BE2C (cell line): ENCODE measurements around the gene MSS51.

Source experiments
- DNase-seq: peaks from one replicate; pipeline ENCODE4 v3.0.0-alpha.2; 2020
- H3K27me3 ChIP-seq: fragments of 250-450 bp; sonication (Bioruptor Pico); 2 replicates; pipeline ENCODE4 v1.5.1; 2020; ENCODE audit warnings: mild to moderate bottlenecking
- H3K36me3 ChIP-seq: fragments of 250-450 bp; sonication (Bioruptor Pico); 2 replicates; pipeline ENCODE4 v1.5.1; 2020; ENCODE audit warnings: mild to moderate bottlenecking
- H3K4me1 ChIP-seq: fragments of 250-450 bp; sonication (Bioruptor Pico); 2 replicates; pipeline ENCODE4 v1.5.1; 2020
- H3K4me3 ChIP-seq: 2 replicates; pipeline ENCODE4 v1.5.1; 2011; ENCODE audit warnings: low read depth, low read length
- H3K9me3 ChIP-seq: fragments of 250-450 bp; sonication (Bioruptor Pico); 2 replicates; pipeline ENCODE4 v1.5.1; 2020
- TF ChIP-seq, protein P1 (sequence below): IDR thresholded peaks from 2 replicates; pipeline ENCODE4 v1.5.1; 2012; ENCODE audit warnings: mild to moderate bottlenecking, low read depth, low read length

Gene MSS51

DNA sequence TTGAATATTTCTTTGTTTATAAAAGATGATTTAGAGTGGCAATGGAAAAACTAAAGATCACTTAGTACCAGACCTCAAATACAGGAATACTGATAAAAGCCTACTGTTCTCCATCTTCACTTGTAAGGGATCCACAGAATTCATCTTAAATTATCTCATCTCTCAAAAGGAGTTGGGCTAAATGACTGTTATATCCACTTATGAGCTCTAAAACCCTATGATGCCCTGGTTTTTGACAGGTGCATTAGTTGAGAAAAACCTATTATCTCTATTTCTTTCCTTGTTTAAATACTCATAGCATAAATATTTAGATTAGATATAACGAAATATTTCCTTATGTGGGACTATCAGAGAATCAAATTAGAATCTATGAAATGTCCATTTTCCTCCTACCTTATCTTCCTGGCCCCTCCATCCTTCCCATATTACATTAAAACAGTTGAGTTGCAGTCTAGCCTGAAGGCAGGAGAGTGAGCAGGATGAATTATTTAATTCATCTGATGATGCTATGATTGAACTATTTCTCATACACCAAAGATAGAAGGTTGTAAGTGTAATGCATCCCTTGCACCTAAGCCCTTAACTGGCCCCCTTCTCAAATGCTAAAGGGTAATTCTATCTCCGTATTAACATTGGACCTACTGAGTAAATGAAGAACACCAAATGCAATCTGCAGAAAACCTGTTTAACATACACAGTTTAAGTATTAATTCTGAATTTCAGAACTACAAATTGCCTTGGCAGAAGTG, 32.8 kb upstream of the MSS51 start:
- Histone ChIP-seq H3K9me3 (no peaks in the 10 kb centered on the region), H3K4me1 (no peaks in the 10 kb centered on the region), H3K36me3 (peaks cover 20% of the 10 kb centered on the region), H3K4me3 (no peak overlapping the region), H3K27me3 (no peaks in the 10 kb centered on the region)
- TF ChIP-seq, protein P1, sequence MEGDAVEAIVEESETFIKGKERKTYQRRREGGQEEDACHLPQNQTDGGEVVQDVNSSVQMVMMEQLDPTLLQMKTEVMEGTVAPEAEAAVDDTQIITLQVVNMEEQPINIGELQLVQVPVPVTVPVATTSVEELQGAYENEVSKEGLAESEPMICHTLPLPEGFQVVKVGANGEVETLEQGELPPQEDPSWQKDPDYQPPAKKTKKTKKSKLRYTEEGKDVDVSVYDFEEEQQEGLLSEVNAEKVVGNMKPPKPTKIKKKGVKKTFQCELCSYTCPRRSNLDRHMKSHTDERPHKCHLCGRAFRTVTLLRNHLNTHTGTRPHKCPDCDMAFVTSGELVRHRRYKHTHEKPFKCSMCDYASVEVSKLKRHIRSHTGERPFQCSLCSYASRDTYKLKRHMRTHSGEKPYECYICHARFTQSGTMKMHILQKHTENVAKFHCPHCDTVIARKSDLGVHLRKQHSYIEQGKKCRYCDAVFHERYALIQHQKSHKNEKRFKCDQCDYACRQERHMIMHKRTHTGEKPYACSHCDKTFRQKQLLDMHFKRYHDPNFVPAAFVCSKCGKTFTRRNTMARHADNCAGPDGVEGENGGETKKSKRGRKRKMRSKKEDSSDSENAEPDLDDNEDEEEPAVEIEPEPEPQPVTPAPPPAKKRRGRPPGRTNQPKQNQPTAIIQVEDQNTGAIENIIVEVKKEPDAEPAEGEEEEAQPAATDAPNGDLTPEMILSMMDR, result no peak
- no peak for DNase-seq

DNA sequence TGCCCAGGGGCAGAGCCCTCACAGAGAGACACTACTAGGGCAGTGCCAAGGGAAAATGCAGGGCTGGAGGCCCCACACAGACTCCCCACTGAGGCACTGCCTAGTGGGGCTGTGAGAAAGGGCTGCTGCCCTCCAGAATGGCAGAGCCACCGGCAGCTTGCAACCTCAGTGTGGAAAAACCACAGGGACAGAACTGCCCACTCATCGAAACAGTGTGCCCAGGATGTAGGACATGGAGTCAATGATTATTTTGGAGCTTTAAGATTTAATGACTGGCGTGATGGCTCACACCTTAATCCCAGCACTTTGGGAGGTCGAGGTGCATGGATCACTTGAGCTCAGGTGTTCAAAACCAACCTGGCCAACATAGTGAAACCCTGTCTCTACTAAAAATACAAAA, 27.5 kb upstream of the MSS51 start:
- TF ChIP-seq, protein P1, result no peak
- DNase-seq, result no peak
- Histone ChIP-seq H3K27me3 (no peaks in the 10 kb centered on the region), H3K36me3 (no peaks in the 10 kb centered on the region; the same call in 1 of the 2 replicates), H3K4me1 (no peaks in the 10 kb centered on the region), H3K4me3 (no peak overlapping the region), H3K9me3 (no peaks in the 10 kb centered on the region)

DNA sequence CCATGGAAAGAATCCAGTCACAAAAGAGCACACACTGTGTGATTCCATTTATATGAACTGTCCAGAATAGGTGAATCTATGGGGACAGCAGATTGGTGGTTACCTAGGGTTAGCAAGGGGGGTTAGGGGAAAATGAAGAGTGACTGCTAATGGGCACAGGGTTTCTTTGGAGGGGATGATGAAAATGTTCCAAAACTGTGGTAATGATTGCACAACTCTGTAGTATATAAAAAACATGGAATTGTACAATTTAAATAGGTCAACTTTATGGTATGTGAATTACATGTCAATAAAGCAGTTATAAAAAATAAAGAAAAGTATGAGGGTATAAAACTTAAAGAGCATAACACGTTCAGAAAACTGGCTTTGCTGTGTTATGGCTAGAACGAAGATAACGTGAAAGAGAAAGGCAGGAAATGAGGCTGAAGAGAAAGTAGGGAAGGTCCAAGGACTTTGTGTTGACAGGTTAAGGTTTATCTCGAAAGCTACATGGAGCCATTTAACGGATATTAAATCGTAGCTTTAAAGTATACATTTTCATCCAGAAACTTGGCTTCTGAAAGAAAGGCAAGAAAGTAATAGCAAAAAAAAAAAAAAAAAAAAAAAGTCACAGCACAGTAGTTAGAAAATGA, 26.4 kb upstream of the MSS51 start:
- Histone ChIP-seq H3K36me3 (no peaks in the 10 kb centered on the region; the same call in 1 of the 2 replicates), H3K4me1 (no peaks in the 10 kb centered on the region), H3K27me3 (no peaks in the 10 kb centered on the region), H3K9me3 (no peaks in the 10 kb centered on the region), H3K4me3 (no peak overlapping the region)
- TF ChIP-seq, protein P1, result no peak
- DNase-seq, result no peak

DNA sequence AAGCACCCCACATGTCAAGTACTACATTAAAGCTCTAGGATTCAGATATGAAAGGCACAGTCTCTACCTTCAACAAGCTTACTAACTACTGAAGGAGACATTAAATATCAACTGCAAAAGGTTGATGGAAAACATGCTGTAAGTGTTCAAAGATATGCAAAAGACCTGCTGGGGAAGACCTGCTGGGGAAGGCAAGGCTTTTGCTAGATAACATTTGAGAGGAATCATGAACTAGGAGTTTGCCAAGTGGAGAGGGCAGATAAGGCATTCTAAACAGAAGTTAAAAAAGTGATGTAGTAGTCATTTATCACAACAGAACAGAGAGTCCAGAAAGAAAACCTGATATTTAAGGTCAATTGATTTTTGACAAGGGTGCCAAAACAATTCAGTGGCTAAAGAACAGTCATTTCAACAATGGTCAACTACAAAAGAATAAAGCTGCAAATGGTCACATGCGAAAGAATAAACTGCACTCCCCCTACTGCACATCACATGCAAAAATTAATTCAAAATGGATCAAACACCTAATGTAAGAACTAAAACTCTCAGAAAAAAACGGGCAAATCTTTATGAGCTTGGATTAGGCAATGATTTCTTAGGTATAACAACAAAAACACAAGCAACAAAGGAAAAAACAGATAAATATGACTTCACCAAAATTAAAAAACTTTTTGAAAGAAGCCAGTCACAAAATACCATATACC, 23.0 kb upstream of the MSS51 start:
- no peaks in the 10 kb centered on the region for H3K27me3 ChIP-seq
- DNase-seq, result no peak
- TF ChIP-seq, protein P1, result no peak
- H3K4me3 ChIP-seq, result no peak overlapping the region
- no peaks in the 10 kb centered on the region for H3K9me3 ChIP-seq
- no peaks in the 10 kb centered on the region for H3K4me1 ChIP-seq
- H3K36me3 ChIP-seq, result no peaks in the 10 kb centered on the region

DNA sequence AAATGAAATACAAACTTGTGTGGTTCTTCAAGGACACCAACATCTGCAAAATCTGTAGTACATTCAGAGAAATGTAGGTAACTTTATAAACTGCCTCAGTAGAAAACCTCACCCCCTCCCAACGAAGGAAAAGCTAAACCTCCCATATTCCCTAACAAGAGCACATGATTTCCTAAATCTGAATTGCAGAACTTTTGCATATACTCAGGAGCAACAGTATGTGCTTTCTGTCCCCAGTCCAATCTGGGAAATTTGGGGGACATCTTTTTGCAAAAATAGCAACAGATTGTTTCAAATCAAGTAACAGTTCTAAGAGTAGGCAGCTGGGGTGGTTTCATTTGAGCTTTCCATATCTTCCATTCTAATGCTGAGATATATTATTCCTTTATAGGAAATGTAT, 15.8 kb upstream of the MSS51 start:
- DNase-seq, result no peak
- H3K36me3 ChIP-seq, result no peaks in the 10 kb centered on the region
- no peak overlapping the region for H3K4me3 ChIP-seq

More for the DNA sequence above, 15.8 kb upstream of the MSS51 start:
- Histone ChIP-seq H3K4me1 (no peaks in the 10 kb centered on the region), H3K9me3 (no peaks in the 10 kb centered on the region), H3K27me3 (no peaks in the 10 kb centered on the region)
- TF ChIP-seq, protein P1, result no peak
